Heart right ventricle (tissue), 16 donors: ENCODE measurements around the gene ROBO1. TPM values are rescaled to one million over a fixed set of nuclear protein-coding genes. Genes with fewer than 3 reads are reported as not detected.

ENCODE experiments used
- ATAC-seq, 8 donors: fragments of 200-7000 bp; cut with Tn5 transposase; one replicate each; pipeline ENCODE4 v1.9.1; 2020; ENCODE audit warnings: mild to moderate bottlenecking in 8 of 8, moderate library complexity in 8 of 8, moderate number of reproducible peaks in 1 of 8
- DNase-seq, 2 donors: peaks; one replicate each; pipeline ENCODE4 v3.0.0-alpha.2; 2020
- H3K27ac ChIP-seq, 10 donors: fragments of 200-600 bp; sonication (generic) in 2 of 10; one replicate each; pipeline versions ENCODE4 v1.5.0 to v1.8.0; 2020 to 2022; ENCODE audit warnings: mild to moderate bottlenecking in 3 of 10
- H3K27me3 ChIP-seq, 7 donors: fragments of 200-600 bp; one replicate each; pipeline ENCODE4 v1.8.0; 2021 to 2022; ENCODE audit warnings: mild to moderate bottlenecking in 2 of 7
- H3K36me3 ChIP-seq, 9 donors: fragments of 200-600 bp; sonication (generic) in 1 of 9; one replicate each; pipeline versions ENCODE4 v1.5.0 to v1.8.0; 2020 to 2022; ENCODE audit warnings: mild to moderate bottlenecking in 2 of 9
- H3K4me1 ChIP-seq, 9 donors: fragments of 200-600 bp; sonication (generic) in 1 of 9; one replicate each; pipeline versions ENCODE4 v1.5.0 to v1.8.0; 2020 to 2022; ENCODE audit warnings: mild to moderate bottlenecking in 4 of 9
- H3K4me3 ChIP-seq, 10 donors: fragments of 200-600 bp; sonication (generic) in 2 of 10; one replicate each; pipeline versions ENCODE4 v1.5.0 to v1.8.0; 2020 to 2022; ENCODE audit warnings: mild to moderate bottlenecking in 7 of 10, moderate library complexity in 2 of 10
- H3K9me3 ChIP-seq, 11 donors: fragments of 200-600 bp in 10 of 11; sonication (generic) in 2 of 11; one replicate each; pipeline versions ENCODE4 v1.5.0 to v1.8.0; 2013 to 2022; ENCODE audit warnings: mild to moderate bottlenecking in 2 of 11, control low read depth in 1 of 11, moderate library complexity in 1 of 11
- WGBS, 2 donors: extraction: QIAGEN DNeasy Blood & Tissue Kit; methylation state at CpG; one replicate each; pipeline ENCODE4 v1.1.7; 2013; ENCODE audit warnings: inconsistent platforms in 1 of 2; 5-methylcytosine and 5-hydroxymethylcytosine counted together
- intact Hi-C, 10 donors: fragments of 100-400 bp; cut with DNase I; formaldehyde crosslinking; loops; one replicate each; pipeline versions ENCODE4 v1.11.1 to v1.14.2; 2022
- polyA plus RNA-seq, 2 donors: library from polyadenylated mRNA; stranded (reverse); fragments of 200-250 nt; gene quantifications; one replicate each; pipeline ENCODE4 v1.2.3, GENCODE V29; 2013
- total RNA-seq, 10 donors: library from RNA; stranded (reverse); fragmentation: NEBNext Ultra II Directional in 3 of 10; extraction: Animal tissue kit (Norgen Biotek cat#: 25700) in 3 of 10; gene quantifications; one replicate each; pipeline versions ENCODE4 v1.2.1 to v1.2.4, GENCODE V29; 2021 to 2023
- TF ChIP-seq, protein P1 (sequence below), 9 donors: fragments of 200-600 bp; sonication (generic) in 2 of 9; IDR thresholded peaks; one replicate each; pipeline versions ENCODE4 v1.5.0 to v1.8.0; 2021 to 2022; ENCODE audit warnings: antibody characterized with exemption in 9 of 9, mild to moderate bottlenecking in 5 of 9, moderate library complexity in 1 of 9
- donor health status: Arrhythmogenic right ventricular cardiomyopathy.
- donor health status: ischemic (EF 13 %, LVEDD 7.1; RV severe dilation, severe dysfunction).
- donor health status: healthy with polysubstance abuse.
- donor health status: DM: no; HTN: yes; CAD: no.
- donor health status: DM: no; HTN: no; CAD: no.
- donor health status: ischemic (EF 25% LVEDD 6.9; RV normal size, moderate dysfunction).
- donor health status: ischemic (EF 25% LVEDD 5.7; RV mildly dilated, moderate dysfunction).
- donor health status: healthy.
- donor health status: DM: yes; HTN: yes; CAD: no.
- donor health status: Ischemic cardiomyopathy.
- donor health status: ischemic (EF 35%, LVEDD 5.7; RV mildly dilated, moderate dysfunction).
- donor health status: nonischemic (EF 11% LVEDD 7.7; RV severe dilation, severe dysfunction).
- donor health status: DM: yes; HTN: yes; CAD: no.
- donor health status: PGD.
- donor health status: ischemic (EF 29% LVEDD 5.4; RV normal size, mild dysfunction).
- donor health status: nonischemic (EF 23%, LVEDD 6.1; RV moderate dilation, normal function).

The ROBO1 gene
- total and polyA plus RNA-seq, 12 donors: 2.8 to 13.9 (median 5.6) TPM

DNA sequence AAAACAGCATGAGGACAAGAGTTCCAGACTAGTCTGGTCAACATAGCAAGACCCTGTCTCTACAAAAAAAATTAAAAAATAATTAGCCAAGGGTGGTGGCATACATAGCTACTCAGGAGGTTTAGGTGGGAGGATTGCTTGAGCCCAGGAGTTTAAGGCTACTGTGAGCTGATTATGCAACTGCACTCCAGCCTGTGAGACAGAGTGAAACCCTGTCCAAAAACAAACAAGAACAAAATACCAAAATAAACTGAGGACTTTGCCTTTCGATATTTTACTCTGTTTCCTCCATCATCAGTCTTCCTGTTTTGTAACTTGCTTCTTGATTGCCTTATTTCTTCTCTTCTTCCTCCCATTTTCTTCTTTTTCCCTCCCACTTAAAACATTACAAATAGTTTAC is 504.4 kb downstream of the ROBO1 start:
- DNase-seq: no peak
- WGBS, 2 donors: 29 to 69% methylated on average over 1 of the region's 1 CpG
- intact Hi-C loops: no loop called here

GRCh38 chr3:79258479-79258878 is 509.3 kb downstream of the ROBO1 start:
- DNase-seq (no peak), ATAC-seq (peak in 3 of 8 donors; percentile 40 to 57 (median 55))
- H3K4me3 ChIP-seq: no peak overlapping the region
- H3K27me3 ChIP-seq: no peaks in the 10 kb centered on the region
- TF ChIP-seq, protein P1, sequence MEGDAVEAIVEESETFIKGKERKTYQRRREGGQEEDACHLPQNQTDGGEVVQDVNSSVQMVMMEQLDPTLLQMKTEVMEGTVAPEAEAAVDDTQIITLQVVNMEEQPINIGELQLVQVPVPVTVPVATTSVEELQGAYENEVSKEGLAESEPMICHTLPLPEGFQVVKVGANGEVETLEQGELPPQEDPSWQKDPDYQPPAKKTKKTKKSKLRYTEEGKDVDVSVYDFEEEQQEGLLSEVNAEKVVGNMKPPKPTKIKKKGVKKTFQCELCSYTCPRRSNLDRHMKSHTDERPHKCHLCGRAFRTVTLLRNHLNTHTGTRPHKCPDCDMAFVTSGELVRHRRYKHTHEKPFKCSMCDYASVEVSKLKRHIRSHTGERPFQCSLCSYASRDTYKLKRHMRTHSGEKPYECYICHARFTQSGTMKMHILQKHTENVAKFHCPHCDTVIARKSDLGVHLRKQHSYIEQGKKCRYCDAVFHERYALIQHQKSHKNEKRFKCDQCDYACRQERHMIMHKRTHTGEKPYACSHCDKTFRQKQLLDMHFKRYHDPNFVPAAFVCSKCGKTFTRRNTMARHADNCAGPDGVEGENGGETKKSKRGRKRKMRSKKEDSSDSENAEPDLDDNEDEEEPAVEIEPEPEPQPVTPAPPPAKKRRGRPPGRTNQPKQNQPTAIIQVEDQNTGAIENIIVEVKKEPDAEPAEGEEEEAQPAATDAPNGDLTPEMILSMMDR (IDR thresholded peaks at IDR 0.05): no peak
- no peaks in the 10 kb centered on the region for H3K36me3 ChIP-seq
- no peaks in the 10 kb centered on the region for H3K4me1 ChIP-seq
- WGBS, 2 donors: 75 to 84% methylated on average over 1 of the region's 1 CpG
- intact Hi-C loops: no loop called here
- peak overlapping the region in 4 of 10 donors; percentile 6 to 22 (median 15) for H3K27ac ChIP-seq
- H3K9me3 ChIP-seq: no peaks in the 10 kb centered on the region

More for the DNA sequence above, 504.4 kb downstream of the ROBO1 start:
- Histone ChIP-seq H3K4me1 (no peaks in the 10 kb centered on the region), H3K36me3 (no peaks in the 10 kb centered on the region), H3K27me3 (no peaks in the 10 kb centered on the region), H3K9me3 (no peaks in the 10 kb centered on the region), H3K27ac (peak overlapping the region in 1 of 10 donors; percentile 2), H3K4me3 (no peak overlapping the region)
- TF ChIP-seq, protein P1 (IDR thresholded peaks at IDR 0.05): no peak
- ATAC-seq: peak in 1 of 8 donors; percentile 42

- DNase-seq: no peak
- intact Hi-C loops: no loop called here
- ATAC-seq: peak in 2 of 8 donors; percentile 23 to 52
- H3K9me3 ChIP-seq: no peaks in the 10 kb centered on the region
- WGBS, 2 donors: 72 to 91% methylated on average over 1 of the region's 1 CpG
- TF ChIP-seq, protein P1 (IDR thresholded peaks at IDR 0.05): no peak
- no peaks in the 10 kb centered on the region for H3K36me3 ChIP-seq
- H3K27me3 ChIP-seq: no peaks in the 10 kb centered on the region
- no peak overlapping the region for H3K4me3 ChIP-seq
- H3K4me1 ChIP-seq: no peaks in the 10 kb centered on the region
- peak overlapping the region in 4 of 10 donors; percentile 6 to 26 (median 12) for H3K27ac ChIP-seq
Measured at GRCh38 chr3:79257791-79258190, 510.0 kb downstream of the ROBO1 start.

GRCh38 chr3:79255702-79256101 is 512.1 kb downstream of the ROBO1 start:
- no peak overlapping the region for H3K27ac ChIP-seq
- no peaks in the 10 kb centered on the region for H3K27me3 ChIP-seq
- no peaks in the 10 kb centered on the region for H3K36me3 ChIP-seq
- H3K4me1 ChIP-seq: no peaks in the 10 kb centered on the region
- TF ChIP-seq, protein P1 (IDR thresholded peaks at IDR 0.05): no peak
- H3K9me3 ChIP-seq: no peaks in the 10 kb centered on the region
- H3K4me3 ChIP-seq: no peak overlapping the region
- WGBS, 2 donors: 88 to 100% methylated on average over 2 of the region's 2 CpGs
- ATAC-seq (no peak), DNase-seq (no peak)
- intact Hi-C loops: no loop called here
